Activated CD4-positive, alpha-beta T cell treated with anti-CD3 and anti-CD28 coated beads, Interleukin-2, amount 50 U/mL, for 4 hours (primary cell): ENCODE results near the gene DMXL1.
"Not testable (repeated sequence)": the region's sequence is repeated elsewhere in the genome, so short reads cannot be mapped to it uniquely, and the experiment has no call there.

ENCODE experiments used
- DNase-seq, 2 experiments: peaks; one replicate each; pipeline ENCODE4 v3.0.0-alpha.2; 2020

DMXL1 gene

DNA sequence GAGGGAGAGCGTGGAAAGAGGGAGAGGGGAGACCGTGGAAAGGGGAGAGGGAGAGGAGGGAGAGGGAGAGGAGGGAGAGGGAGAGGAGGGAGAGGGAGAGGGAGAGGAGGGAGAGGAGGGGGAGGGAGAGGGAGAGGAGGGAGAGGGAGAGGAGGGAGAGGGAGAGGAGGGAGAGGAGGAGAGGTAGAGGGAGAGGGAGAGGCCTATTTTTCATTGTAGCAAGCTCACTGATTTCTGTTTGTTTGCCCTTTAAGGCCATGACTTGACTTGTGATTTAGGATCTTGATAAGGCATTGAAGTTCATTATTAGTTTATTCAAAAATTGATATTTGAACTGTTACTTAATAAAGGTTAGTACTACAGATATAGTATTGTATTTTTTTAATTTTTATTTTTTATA lies 52.4 kb downstream of the DMXL1 start:
- no peak for DNase-seq

- DNase-seq = no peak
Observed at GRCh38 chr5:119129770-119130169, 58.9 kb downstream of the DMXL1 start.

DNA sequence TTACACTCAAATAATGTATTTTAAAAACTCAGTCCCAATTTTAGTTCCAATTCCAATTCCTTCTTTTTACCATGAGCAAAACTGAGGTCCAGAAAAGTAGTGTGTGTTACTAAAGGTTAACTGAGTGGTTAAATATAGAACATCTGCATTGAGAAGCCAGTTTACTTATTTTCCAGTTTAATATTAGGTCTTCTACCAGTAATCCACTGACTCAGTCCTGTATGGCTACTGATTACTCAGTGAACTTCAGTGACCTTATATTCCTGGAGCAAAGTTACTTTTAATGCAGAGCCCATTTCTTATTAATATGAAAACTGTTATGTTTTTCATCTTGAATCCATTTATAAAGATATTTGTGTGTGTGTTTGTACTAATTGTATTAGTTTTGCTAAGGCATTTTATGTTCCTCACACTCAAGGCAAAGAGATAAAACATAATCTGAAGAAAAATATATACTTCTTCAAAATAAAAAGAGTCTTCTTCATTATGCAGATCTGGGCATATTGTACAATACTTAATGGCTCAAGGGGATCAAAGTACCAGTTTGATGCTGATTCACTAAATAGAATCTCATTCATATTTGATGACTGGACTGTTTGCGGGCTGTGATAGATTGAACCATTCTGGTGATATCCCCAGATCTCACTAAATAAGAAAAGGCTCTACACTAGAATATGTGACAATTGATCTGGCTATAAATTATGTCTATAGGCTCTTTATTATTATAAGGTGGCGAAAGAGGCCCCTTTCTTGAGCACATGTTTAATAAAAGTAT lies 60.8 kb downstream of the DMXL1 start:
- DNase-seq = no peak

GRCh38 chr5:119135743-119136142 lies 64.9 kb downstream of the DMXL1 start:
- DNase-seq = not testable (repeated sequence)

DNA sequence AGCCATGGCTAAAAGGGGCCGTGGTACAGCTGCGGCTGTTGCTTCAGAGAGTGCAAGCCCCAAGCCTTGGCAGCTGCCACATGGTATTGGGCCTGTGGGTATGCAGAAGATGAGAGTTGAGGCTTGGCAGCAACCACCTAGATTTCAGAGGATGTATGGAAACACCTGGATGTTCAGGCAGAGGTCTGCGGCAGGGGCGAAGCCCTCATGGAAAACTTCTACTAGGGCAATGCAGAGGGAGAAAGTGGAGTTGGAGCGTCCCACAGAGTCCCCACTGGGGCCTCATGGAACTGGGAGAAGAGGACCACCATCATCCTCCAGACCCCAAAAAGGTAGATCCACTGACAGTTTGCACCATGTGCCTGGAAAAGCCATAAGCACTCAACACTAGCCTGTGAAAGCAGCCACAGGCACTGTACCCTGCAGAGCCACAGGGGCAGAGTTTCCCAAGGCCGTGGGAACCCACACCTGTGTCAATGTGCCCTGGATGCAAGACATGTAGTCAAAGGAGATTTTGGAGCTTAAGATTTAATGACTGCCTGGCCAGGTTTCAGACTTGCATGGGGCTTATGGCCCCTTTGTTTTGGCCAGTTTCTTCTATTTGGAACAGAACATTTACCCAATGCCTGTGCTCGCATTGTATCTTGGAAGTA lies 65.9 kb downstream of the DMXL1 start:
- DNase-seq = no peak

DNA sequence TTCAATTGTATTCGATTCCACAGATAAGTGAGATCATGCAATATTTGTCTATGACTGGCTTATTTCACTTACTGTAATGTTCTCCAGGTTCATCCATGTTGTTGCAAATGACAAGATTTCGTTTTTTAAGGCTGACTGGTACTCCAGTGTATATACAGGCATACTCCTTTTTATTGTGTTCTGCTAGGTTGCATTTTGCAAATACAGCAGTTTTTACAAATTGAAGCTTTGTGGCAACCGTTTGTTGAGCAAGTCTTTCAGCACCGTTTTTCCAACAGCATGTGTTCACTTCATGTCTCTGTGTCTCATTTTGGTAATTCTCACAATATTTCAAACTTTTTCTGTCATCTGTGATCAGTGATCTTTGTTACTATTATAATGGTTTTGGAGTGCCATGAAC lies 82.7 kb downstream of the DMXL1 start:
- no peak for DNase-seq

DNA sequence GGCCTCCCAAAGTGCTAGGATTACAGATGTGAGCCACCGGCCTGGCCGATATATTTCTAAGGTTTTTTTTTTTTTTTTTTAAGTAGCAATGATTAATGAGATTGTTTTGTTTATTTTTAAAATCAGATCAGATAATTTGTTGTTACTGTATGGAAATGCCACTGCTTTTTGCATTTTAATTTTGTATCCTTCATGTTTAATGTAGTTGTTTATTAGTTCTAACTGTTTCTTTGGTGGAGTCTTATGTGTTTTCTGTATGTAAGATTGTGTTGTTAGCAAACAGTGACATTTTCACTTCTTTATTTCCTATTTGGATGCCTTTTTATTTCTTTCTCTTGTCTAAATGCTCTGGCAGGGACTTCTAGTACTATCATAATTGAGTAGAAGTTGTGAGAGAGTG lies 87.3 kb downstream of the DMXL1 start:
- no peak for DNase-seq

- DNase-seq = no peak
Observed at GRCh38 chr5:119161430-119161829, 90.5 kb downstream of the DMXL1 start.

DNA sequence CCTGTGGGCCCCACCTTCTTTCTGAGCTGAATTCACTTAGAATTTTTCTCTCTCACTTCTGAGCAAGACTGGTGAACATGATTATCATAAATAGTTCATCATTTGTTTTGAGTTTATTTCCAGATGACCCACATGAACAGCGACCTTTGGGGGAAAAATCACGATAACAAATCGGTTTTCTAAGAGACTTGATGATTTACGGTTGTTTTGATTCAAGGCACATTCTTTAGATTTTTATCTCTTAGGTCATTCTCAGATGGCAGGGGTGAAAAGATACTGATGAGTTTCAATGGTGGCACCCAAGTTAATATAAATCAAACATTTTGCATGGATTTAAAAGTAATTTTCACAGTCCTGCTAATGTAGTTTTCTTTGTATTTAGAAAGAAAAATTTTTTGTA lies 95.1 kb downstream of the DMXL1 start:
- no peak for DNase-seq

DNA sequence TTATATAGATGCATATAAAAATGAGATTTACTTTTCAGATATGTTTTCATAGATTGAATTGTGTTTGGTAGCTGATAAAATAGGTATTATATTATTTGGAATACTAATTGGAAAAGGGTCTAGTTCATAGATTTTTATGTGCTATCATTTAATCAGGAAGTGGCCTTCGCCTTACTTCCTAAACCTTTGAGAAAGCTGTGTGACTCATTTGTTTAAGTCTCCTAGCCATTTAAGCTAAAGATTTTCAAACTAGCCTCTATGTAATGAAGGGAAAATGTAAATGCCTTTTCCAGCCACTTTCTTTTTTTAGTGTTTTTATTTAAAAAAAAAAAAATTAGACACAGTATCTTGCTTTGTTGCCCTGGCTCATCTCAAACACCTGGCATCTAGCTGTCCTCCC lies 97.5 kb downstream of the DMXL1 start:
- DNase-seq = no peak

- no peak for DNase-seq
Observed at GRCh38 chr5:119171686-119172085, 100.8 kb downstream of the DMXL1 start.

DNA sequence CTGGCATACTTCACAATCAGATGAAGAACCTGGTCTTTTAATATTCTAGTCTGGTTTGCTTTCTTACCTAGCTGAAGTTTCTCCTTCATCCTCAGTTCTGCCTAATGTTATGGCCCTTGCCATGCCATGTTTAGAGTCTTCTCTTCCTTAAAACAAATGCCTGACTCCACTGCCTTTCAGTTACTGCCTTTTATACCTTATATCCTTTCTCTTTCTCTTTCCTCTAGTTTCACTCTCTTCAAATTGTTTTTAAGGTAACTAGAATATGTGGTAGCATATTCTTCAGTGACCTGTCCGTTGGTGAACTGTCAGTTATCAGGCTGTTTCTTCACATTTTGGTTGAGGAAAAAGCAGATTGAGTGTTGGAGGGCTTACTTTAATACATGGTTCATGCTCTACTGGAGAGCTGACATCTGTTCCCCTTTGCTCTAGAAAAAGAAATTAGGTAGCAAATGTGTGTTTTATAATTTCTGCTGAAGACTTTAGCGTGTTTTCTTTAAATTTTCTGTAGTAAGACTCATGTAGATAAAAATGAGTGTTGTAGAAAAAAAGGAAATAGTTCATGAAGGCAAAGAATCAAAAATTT lies 103.8 kb downstream of the DMXL1 start:
- DNase-seq = no peak

- DNase-seq = no peak
Observed at GRCh38 chr5:119176785-119177184, 105.9 kb downstream of the DMXL1 start.

GRCh38 chr5:119177226-119177625 lies 106.3 kb downstream of the DMXL1 start:
- DNase-seq = no peak

DNA sequence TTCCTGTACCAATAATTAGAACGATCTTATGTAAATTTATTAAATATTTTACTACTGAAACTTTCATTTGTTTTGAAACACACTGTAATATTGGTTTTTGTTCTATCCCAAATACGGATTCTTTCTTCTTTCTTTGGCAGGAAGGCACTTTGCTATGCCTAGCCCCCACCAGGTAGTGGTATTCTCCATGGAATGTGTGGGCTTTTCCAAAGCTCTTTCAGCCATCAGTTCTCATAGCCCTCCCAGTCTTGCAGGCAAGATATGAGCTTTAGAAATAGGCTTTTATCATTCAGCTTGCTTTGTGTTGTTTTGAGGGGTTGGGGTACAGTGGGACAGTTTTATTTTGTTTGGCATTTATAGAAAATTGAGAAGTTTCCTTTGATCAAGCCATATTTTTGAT lies 107.5 kb downstream of the DMXL1 start:
- no peak for DNase-seq

DNA sequence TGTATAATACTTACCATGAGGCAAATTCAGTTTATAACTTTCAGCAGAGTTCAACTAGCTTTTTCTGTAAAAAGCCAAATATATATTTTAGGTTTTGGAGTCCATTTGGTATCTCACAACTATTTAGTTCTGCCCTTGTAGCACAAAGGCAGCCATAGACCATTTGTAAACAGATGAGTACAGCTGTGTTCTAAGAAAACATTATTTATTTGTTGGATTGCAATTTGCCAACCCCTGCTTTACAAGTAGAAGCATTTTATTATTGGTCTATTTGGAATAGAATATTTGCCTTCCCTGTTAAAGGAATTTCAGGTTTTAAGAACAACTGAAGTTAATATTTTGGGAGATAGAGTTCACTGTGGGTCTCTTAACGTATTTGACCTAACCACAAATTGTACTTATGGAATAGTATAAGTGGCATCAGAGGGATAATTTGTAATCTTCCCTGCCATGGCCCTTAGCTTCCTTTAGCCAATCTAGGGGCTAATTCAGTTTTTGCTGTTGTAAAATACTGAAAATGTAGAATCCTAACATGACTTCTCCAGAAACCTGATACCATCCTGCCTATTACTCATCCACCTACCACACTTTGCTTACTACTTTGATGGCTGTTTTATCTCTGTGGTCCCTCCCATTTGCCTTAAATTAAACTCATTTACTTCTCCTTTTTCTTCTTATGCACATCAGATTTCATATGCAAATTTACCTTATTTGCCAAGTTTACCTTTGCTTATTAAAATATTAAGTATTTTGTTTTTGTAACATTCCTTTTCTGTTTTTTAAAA lies 109.2 kb downstream of the DMXL1 start:
- no peak for DNase-seq

DNA sequence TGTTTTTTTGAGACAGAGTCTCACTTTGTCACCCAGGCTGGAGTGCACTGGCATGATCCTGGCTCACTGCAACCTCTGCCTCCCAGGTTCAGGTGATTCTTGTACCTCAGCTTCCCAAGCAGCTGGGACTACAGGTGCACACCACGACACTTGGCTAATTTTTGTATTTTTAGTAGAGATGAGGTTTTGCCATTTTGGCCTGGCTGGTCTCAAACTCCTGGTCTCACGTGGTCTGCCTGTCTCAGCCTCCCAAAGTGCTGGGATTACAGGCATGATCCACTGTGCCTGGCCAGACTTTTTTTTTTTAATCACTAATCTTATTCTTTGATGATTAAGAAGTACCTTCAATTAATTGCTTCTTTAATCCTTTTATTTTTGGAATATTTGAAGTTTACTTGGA lies 114.6 kb downstream of the DMXL1 start:
- DNase-seq = not testable (repeated sequence)

DNA sequence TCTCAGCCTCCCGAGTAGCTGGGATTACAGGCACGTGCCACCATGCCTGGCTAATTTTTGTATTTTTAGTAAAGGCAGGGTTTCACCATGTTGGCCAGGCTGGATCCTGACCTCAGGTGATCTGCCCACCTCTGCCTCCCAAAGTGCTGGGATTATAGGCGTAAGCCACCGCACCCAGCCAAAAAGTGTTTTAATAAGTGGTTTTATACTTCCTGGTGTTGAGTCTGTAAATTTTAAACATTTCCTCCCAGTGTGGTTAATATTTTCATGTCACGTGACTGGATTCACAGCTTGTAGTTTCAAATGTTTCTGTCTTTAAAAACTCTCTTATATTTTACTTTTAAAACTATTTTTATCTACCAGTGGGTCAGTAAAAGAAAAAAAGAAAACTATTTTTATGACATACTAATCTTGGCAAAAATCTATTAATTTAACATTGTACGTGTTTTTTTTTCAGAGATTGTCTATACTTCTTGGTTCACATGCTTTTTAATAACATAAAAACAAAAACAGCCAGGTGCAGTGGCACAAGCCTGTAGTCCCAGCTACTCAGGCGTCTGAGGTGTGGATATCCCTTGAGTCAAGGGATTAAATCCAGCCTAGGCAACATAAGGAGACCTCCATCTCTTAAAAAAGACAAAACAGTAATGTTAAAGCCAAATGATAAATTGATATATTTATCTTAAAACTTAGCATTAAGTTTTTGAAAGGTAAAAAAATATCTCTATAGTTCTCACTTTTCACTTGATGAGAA lies 117.1 kb downstream of the DMXL1 start:
- DNase-seq = no peak

DNA sequence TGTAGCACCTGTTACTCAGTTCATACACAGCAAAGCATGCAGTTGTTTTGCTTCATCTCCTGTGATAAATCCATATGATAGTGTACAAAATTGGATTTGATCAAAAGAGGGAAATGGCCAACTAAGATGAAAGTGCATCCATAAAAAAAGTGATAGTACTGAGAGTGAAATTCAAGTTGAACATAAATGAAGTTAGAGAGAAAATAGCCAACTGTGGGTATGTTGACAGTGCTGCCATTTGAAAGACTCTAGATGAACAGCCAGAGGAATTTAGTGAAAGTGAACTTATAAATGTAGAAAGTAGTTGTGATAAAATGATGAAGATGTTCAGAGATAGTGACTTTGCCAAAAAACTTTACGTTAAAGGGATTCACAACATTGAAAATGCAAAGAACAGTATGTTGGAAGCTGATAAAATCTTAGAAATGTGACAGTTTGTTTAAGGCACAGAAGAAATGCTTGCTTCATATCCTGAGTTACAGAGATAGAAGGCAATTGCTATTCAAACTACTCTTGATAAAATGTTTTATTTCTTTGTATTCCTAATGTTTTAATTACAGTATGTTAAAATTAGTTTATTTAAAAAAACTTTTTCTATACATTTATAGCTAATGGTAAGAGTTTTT lies 119.7 kb downstream of the DMXL1 start:
- no peak for DNase-seq

DNA sequence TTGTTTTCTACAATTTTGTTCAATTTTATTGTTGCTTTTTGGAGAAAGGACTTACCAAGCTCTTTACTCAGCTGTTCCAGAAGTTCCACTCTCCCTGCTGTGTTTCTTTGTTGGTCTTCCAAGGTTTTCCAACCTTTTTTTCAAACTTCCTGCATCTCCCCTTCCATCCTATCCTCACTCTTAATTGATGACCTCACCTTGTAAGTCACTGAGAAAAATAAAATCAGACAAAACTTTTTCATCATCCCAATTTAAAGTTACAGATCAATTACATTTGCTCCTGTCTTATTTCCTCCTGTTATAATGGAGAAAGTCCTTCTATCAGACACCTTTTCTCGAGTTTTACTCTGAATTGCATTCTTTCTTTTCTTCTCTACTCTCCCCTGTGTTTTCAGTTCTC lies 121.1 kb downstream of the DMXL1 start:
- no peak for DNase-seq

DNA sequence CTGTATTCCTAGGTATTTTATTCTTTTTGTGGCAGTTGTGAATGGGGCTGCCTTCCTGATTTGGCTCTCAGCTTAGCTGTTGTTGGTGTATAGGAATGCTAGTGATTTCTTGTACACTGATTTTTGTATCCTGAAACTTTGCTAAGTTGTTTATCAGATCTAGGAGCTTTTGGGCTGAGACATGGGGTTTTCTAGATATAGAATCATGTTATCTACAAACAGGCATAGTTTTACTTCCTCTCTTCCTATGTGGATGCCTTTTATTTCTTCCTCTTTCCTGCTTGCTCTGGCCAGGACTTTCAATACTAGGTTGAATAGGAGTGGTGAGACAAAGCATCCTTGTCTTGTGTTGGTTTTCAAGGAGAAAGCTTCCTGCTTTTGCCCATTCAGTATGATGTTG lies 129.9 kb downstream of the DMXL1 start:
- DNase-seq = no peak

GRCh38 chr5:119207105-119207504 lies 136.2 kb downstream of the DMXL1 start:
- DNase-seq = no peak
